ENCODE measurements around the gene MUSTN1.

- TF ChIP-seq, protein P1, sequence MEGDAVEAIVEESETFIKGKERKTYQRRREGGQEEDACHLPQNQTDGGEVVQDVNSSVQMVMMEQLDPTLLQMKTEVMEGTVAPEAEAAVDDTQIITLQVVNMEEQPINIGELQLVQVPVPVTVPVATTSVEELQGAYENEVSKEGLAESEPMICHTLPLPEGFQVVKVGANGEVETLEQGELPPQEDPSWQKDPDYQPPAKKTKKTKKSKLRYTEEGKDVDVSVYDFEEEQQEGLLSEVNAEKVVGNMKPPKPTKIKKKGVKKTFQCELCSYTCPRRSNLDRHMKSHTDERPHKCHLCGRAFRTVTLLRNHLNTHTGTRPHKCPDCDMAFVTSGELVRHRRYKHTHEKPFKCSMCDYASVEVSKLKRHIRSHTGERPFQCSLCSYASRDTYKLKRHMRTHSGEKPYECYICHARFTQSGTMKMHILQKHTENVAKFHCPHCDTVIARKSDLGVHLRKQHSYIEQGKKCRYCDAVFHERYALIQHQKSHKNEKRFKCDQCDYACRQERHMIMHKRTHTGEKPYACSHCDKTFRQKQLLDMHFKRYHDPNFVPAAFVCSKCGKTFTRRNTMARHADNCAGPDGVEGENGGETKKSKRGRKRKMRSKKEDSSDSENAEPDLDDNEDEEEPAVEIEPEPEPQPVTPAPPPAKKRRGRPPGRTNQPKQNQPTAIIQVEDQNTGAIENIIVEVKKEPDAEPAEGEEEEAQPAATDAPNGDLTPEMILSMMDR (IDR thresholded peaks at IDR 0.05): no peak
- TF ChIP-seq EZH2 (IDR thresholded peaks at IDR 0.05; ENCODE audit: borderline replicate concordance, insufficient read depth, low read depth, low read length, poor library complexity, severe bottlenecking): no peak
These were observed 39.4 kb upstream of the MUSTN1 start for GRCh38 chr3:52874160-52874701.
